ENCODE measurements around the gene CEBPB.
A peak's percentile ranks its signal among the peaks of the same experiment; 100 is the strongest.
"Not testable (repeated sequence)": the region's sequence is repeated elsewhere in the genome, so short reads cannot be mapped to it uniquely, and the experiment has no call there.

The CEBPB gene

GRCh38 chr20:50199703-50200102, 9.1 kb downstream of the CEBPB start:
- peaks cover 9 to 26% (median 17%) of the 10 kb centered on the region in 11 experiments; a peak in 21 of 22 replicates for H3K9me3 ChIP-seq (replicated peaks in 1 of 11)
- peaks cover 0 to 40% (median 15%) of the 10 kb centered on the region in 10 experiments; a peak in 13 of 20 replicates for H3K4me1 ChIP-seq
- H3K4me2 ChIP-seq: no peak overlapping the region
- no peak overlapping the region for H3K27ac ChIP-seq
- no peak for TF ChIP-seq Cebpa-rat (IDR thresholded peaks at IDR 0.05)
- peaks cover 4 to 36% (median 25%) of the 10 kb centered on the region in 11 experiments for H4K20me1 ChIP-seq
- no peak overlapping the region for H3K9ac ChIP-seq
- H3K4me3 ChIP-seq: no peak overlapping the region
- H3K27me3 ChIP-seq: no peaks in the 10 kb centered on the region
- peaks cover under 1 to 16% (median 5%) of the 10 kb centered on the region in 11 experiments; a peak in 13 of 22 replicates for H3K36me3 ChIP-seq

GRCh38 chr20:50200482-50201104, 10.0 kb downstream of the CEBPB start:
- Histone ChIP-seq H3K27me3 (no peaks in the 10 kb centered on the region), H3K4me1 (peaks cover 0 to 36% (median 12%) of the 10 kb centered on the region in 10 experiments; a peak in 12 of 20 replicates), H4K20me1 (peaks cover 0 to 27% (median 16%) of the 10 kb centered on the region in 11 experiments; a peak in 17 of 22 replicates), H3K4me3 (no peak overlapping the region), H3K9me3 (replicated peaks in 1 of 11) (peaks cover 10 to 27% (median 17%) of the 10 kb centered on the region in 11 experiments; a peak in 21 of 22 replicates), H3K27ac (no peak overlapping the region), H3K36me3 (peaks cover 0 to 12% (median 0%) of the 10 kb centered on the region in 11 experiments; a peak in 1 of 22 replicates), H3K9ac (peak overlapping the region in 2 of 11 experiments; percentile 22 to 32; a peak in 2 of 22 replicates), H3K4me2 (no peak overlapping the region)
- TF ChIP-seq Cebpa-rat (IDR thresholded peaks at IDR 0.05): no peak

GRCh38 chr20:50201710-50202109, 11.1 kb downstream of the CEBPB start:
- not testable (repeated sequence) for H3K9ac ChIP-seq, H3K4me2 ChIP-seq, H3K27me3 ChIP-seq, H3K27ac ChIP-seq, H3K4me3 ChIP-seq
- peaks cover 10 to 27% (median 17%) of the 10 kb centered on the region in 11 experiments; a peak in 21 of 22 replicates for H3K9me3 ChIP-seq (replicated peaks in 1 of 11)
- H3K36me3 ChIP-seq: peaks cover 0 to 12% (median 0%) of the 10 kb centered on the region in 11 experiments; a peak in 1 of 22 replicates
- peaks cover 0 to 33% (median 12%) of the 10 kb centered on the region in 10 experiments; a peak in 12 of 20 replicates for H3K4me1 ChIP-seq
- H4K20me1 ChIP-seq: peaks cover 0 to 16% (median 5%) of the 10 kb centered on the region in 11 experiments; a peak in 12 of 22 replicates

- no peak overlapping the region for H3K9ac ChIP-seq
- H3K4me2 ChIP-seq: no peak overlapping the region
- no peak overlapping the region for H3K27ac ChIP-seq
- no peaks in the 10 kb centered on the region for H3K27me3 ChIP-seq
- peaks cover 0 to 12% (median 0%) of the 10 kb centered on the region in 11 experiments; a peak in 1 of 22 replicates for H3K36me3 ChIP-seq
- H3K4me1 ChIP-seq: peaks cover 0 to 24% (median 3%) of the 10 kb centered on the region in 10 experiments; a peak in 7 of 20 replicates
- H3K4me3 ChIP-seq: no peak overlapping the region
- no peak for TF ChIP-seq Cebpa-rat (IDR thresholded peaks at IDR 0.05)
- peaks cover 10 to 27% (median 17%) of the 10 kb centered on the region in 11 experiments; a peak in 21 of 22 replicates for H3K9me3 ChIP-seq (replicated peaks in 1 of 11)
- peaks cover 0 to 8% (median 0%) of the 10 kb centered on the region in 11 experiments; a peak in 1 of 22 replicates for H4K20me1 ChIP-seq
Measured at GRCh38 chr20:50202677-50203076, 12.0 kb downstream of the CEBPB start.

- Histone ChIP-seq H3K27me3 (no peaks in the 10 kb centered on the region), H3K27ac (no peak overlapping the region), H3K9me3 (replicated peaks in 1 of 11) (peaks cover 10 to 25% (median 16%) of the 10 kb centered on the region in 11 experiments; a peak in 21 of 22 replicates), H4K20me1 (peaks cover 0 to 8% (median 0%) of the 10 kb centered on the region in 11 experiments; a peak in 1 of 22 replicates), H3K36me3 (peaks cover 0 to 3% (median 0%) of the 10 kb centered on the region in 11 experiments; a peak in 1 of 22 replicates), H3K9ac (no peak overlapping the region), H3K4me1 (peaks cover 0 to 24% (median 2%) of the 10 kb centered on the region in 10 experiments; a peak in 5 of 20 replicates), H3K4me3 (no peak overlapping the region), H3K4me2 (peak overlapping the region in 2 of 11 experiments; percentile 42 to 58; a peak in 4 of 22 replicates)
- no peak for TF ChIP-seq Cebpa-rat (IDR thresholded peaks at IDR 0.05)
Measured at GRCh38 chr20:50203951-50204937, 13.6 kb downstream of the CEBPB start.

- H3K27me3 ChIP-seq: no peaks in the 10 kb centered on the region
- H3K9ac ChIP-seq: no peak overlapping the region
- no peak overlapping the region for H3K4me3 ChIP-seq
- no peaks in the 10 kb centered on the region for H3K36me3 ChIP-seq
- no peak overlapping the region for H3K4me2 ChIP-seq
- H3K27ac ChIP-seq: no peak overlapping the region
- peaks cover 11 to 33% (median 15%) of the 10 kb centered on the region in 10 experiments; a peak in 19 of 20 replicates for H3K4me1 ChIP-seq
- no peaks in the 10 kb centered on the region for H4K20me1 ChIP-seq
- TF ChIP-seq Cebpa-rat (IDR thresholded peaks at IDR 0.05): no peak
- peaks cover 9 to 20% (median 15%) of the 10 kb centered on the region in 11 experiments; a peak in 20 of 22 replicates for H3K9me3 ChIP-seq (replicated peaks in 1 of 11)
Measured at GRCh38 chr20:50207026-50207425, 16.4 kb downstream of the CEBPB start.

- peaks cover 9 to 19% (median 12%) of the 10 kb centered on the region in 11 experiments; a peak in 20 of 22 replicates for H3K9me3 ChIP-seq (replicated peaks in 1 of 11)
- H3K4me2 ChIP-seq: no peak overlapping the region
Measured at GRCh38 chr20:50208085-50208491, 17.5 kb downstream of the CEBPB start.

GRCh38 chr20:50208815-50209214, 18.2 kb downstream of the CEBPB start:
- H3K36me3 ChIP-seq, H3K4me2 ChIP-seq, H3K27ac ChIP-seq, H3K27me3 ChIP-seq, H4K20me1 ChIP-seq, H3K4me3 ChIP-seq, H3K9ac ChIP-seq: not testable (repeated sequence)
- Histone ChIP-seq H3K4me1 (peaks cover 11 to 41% (median 18%) of the 10 kb centered on the region in 10 experiments; a peak in 19 of 20 replicates), H3K9me3 (replicated peaks in 1 of 11) (peaks cover 3 to 11% (median 9%) of the 10 kb centered on the region in 11 experiments; a peak in 19 of 22 replicates)

More at GRCh38 chr20:50208085-50208491, 17.5 kb downstream of the CEBPB start:
- Histone ChIP-seq H3K4me1 (peaks cover 11 to 36% (median 16%) of the 10 kb centered on the region in 10 experiments; a peak in 19 of 20 replicates), H3K36me3 (no peaks in the 10 kb centered on the region), H3K4me3 (no peak overlapping the region), H3K27ac (no peak overlapping the region), H4K20me1 (no peaks in the 10 kb centered on the region), H3K27me3 (no peaks in the 10 kb centered on the region), H3K9ac (no peak overlapping the region)
- no peak for TF ChIP-seq Cebpa-rat (IDR thresholded peaks at IDR 0.05)
